Loucy (cell line): Measurements from ENCODE around the gene ZNF23.

Source experiments
- CTCF ChIP-seq: fragments of 200-600 bp; sonication (generic); conservative IDR thresholded peaks from 2 replicates; pipeline ENCODE4 v1.5.1; 2014; ENCODE audit warnings: mild to moderate bottlenecking, antibody characterized with exemption, low read length
- EZH2phosphoT487 ChIP-seq: fragments of 200-600 bp; IDR thresholded peaks from 2 replicates; pipeline ENCODE4 v1.6.1; 2018; ENCODE audit warnings: antibody characterized with exemption, mild to moderate bottlenecking, moderate library complexity, borderline replicate concordance

DNA sequence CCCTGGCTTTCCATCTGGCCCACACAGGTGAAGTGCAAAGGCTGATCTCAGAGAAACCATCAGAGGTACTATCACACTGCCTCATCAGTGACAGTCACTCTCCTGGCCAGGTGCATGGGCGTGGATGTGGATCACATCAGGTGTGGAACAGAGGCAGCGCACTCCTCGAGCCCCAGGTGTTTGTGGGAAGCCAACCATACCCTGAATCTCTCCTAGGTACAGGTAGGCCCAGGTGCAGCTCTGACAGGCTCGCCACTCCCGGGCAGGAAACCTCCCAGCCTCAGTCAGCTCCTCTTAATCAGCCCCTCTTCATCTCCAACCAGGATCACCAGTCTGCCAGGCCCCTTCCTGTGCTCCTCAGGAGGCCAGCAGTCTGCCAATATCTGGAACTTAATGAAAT, 51.9 kb downstream of the ZNF23 start:
- TF ChIP-seq CTCF (no peak), EZH2phosphoT487 (no peak)
